Parathyroid adenoma (tissue), 2 donors: ENCODE data around the gene H2AZ2.

Experiments
- H2AFZ ChIP-seq: fragments of 300-600 bp; sonication (generic); one replicate; pipeline ENCODE4 v1.7.0; 2017; ENCODE audit warnings: antibody characterized with exemption, mild to moderate bottlenecking
- H3K27ac ChIP-seq: fragments of 300-600 bp; sonication (generic); one replicate; pipeline ENCODE4 v1.7.0; 2017
- H3K27me3 ChIP-seq: fragments of 300-600 bp; sonication (generic); one replicate; pipeline ENCODE4 v1.7.0; 2017; ENCODE audit warnings: low read length; ENCODE audit not compliant: control insufficient read depth, insufficient read depth
- H3K36me3 ChIP-seq: fragments of 300-600 bp; sonication (generic); one replicate; pipeline ENCODE4 v1.7.0; 2017; ENCODE audit warnings: low read length; ENCODE audit not compliant: control insufficient read depth, insufficient read depth
- H3K4me1 ChIP-seq: fragments of 300-600 bp; sonication (generic); one replicate; pipeline ENCODE4 v1.7.0; 2017; ENCODE audit warnings: control low read depth
- H3K4me2 ChIP-seq: fragments of 300-600 bp; sonication (generic); one replicate; pipeline ENCODE4 v1.7.0; 2017; ENCODE audit warnings: low read length
- H3K4me3 ChIP-seq: fragments of 300-600 bp; sonication (generic); one replicate; pipeline ENCODE4 v1.7.0; 2017; ENCODE audit warnings: low read depth, low read length
- H3K79me2 ChIP-seq: fragments of 300-600 bp; sonication (generic); one replicate; pipeline ENCODE4 v1.7.0; 2017; ENCODE audit warnings: control low read depth
- H3K9ac ChIP-seq: fragments of 300-600 bp; sonication (generic); one replicate; pipeline ENCODE4 v1.7.0; 2017; ENCODE audit warnings: mild to moderate bottlenecking
- H3K9me3 ChIP-seq: fragments of 300-600 bp; sonication (generic); one replicate; pipeline ENCODE4 v1.7.0; 2017; ENCODE audit warnings: low read length; ENCODE audit not compliant: control insufficient read depth
- CTCF ChIP-seq: fragments of 300-600 bp; sonication (generic); IDR thresholded peaks from one replicate; pipeline ENCODE4 v1.7.0; 2017; ENCODE audit warnings: antibody characterized with exemption, mild to moderate bottlenecking
- donor health status: primary hyperparathyroidism.

The H2AZ2 gene

GRCh38 chr7:44885394-44886317 is 37.8 kb upstream of the H2AZ2 start, which contains the start of gene PURB:
PURB (minus strand) TSS chr7:44885530; CDS start chr7:44885348, 182 bp downstream.
- peaks cover 29% of the 10 kb centered on the region for H3K4me1 ChIP-seq
- peak within 1 kb of the TSS; percentile 96 for H3K9ac ChIP-seq
- H3K27ac ChIP-seq: peak within 1 kb of the TSS; percentile 98
- peak within 1 kb of the TSS; percentile 99 for H2AFZ ChIP-seq
- H3K36me3 ChIP-seq: no peaks in the 10 kb centered on the region
- peaks cover 11% of the 10 kb centered on the region for H3K79me2 ChIP-seq
- H3K4me3 ChIP-seq: peak within 1 kb of the TSS; percentile 96
- H3K4me2 ChIP-seq: peak within 1 kb of the TSS; percentile 78
- TF ChIP-seq CTCF: peak; percentile 9
- no peaks in the 10 kb centered on the region for H3K9me3 ChIP-seq
- no peaks in the 10 kb centered on the region for H3K27me3 ChIP-seq

DNA sequence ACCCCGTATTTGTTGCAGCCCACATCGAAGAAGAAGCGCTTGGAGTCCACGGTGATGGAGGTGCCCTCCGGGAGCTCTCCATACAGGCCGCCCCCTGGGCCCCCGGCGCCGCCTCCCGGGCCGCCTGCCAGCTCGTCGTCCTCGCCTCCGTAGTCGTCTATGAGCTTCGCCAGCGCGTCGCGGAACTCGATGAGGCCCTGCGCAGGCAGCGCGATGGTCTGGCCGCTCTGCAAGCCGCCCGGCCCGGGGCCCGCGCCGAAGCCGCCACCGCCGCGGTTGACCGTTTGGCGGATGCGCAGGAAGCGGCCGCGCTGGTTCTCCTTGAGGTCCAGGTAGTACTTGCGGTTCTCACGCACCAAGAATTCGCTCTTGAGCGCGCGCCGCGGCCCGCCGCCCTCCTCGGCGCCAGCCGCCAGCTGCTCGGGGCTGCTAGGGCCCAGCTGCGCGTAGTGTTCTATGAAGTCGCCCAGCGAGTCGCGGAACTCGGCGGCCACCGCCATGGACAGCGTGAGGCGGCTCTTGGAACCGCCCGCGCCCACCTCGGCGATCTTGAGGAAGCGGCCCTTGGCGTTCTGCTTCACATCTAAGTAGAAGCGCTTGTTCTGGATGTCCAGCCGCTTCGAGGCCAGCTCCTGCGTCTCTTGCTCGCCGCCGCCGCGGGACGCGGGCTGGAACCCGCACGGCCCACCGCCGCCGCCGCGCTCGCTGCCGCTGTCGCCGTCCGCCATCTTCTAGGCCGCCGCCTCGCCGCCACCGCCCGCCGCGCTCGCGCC is 36.9 kb upstream of the H2AZ2 start:
- Histone ChIP-seq H3K4me1 (peaks cover 35% of the 10 kb centered on the region), H3K9ac (peak overlapping the region; percentile 78), H2AFZ (peak overlapping the region; percentile 68), H3K4me2 (peak overlapping the region; percentile 63), H3K79me2 (peaks cover 11% of the 10 kb centered on the region), H3K36me3 (no peaks in the 10 kb centered on the region), H3K27ac (peak overlapping the region; percentile 92), H3K9me3 (no peaks in the 10 kb centered on the region), H3K4me3 (peak overlapping the region; percentile 69), H3K27me3 (no peaks in the 10 kb centered on the region)
- TF ChIP-seq CTCF: no peak

DNA sequence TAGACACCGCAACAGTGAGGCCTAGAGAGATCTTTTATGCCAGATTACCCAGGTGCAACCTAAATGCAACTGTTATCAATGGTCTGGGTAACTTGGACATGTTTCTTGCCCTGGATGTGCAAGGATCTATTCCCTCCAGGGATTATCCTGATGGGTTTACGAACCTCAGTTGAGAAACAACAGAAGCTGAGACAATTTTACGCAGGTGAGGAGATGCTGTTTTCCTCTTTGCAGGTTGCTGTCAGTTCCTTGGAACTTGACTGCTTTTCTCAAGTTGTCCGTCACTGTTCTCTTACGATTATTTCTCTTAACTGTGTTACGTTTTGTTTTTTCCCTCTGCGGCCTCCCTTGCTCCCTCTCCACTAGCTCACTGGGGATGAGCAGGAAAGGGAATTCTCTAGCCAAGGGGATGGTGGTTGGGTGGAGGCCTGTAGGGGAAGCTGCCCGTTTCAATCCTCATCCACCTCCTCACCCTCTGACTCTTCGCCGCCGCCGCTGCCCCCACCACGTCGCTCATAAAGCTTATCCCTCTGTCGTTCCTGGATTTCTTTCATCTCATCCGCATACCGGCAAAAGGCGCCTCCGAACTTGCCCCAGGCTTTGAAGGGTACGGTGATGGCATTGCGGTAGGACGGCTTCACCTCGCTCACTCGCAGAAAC is 36.2 kb upstream of the H2AZ2 start:
- peak overlapping the region; percentile 63 for H3K4me2 ChIP-seq
- peaks cover 38% of the 10 kb centered on the region for H3K4me1 ChIP-seq
- peak overlapping the region; percentile 68 for H2AFZ ChIP-seq
- TF ChIP-seq CTCF: no peak
- no peaks in the 10 kb centered on the region for H3K36me3 ChIP-seq
- peak overlapping the region; percentile 78 for H3K9ac ChIP-seq
- H3K27me3 ChIP-seq: no peaks in the 10 kb centered on the region
- H3K9me3 ChIP-seq: no peaks in the 10 kb centered on the region
- peak overlapping the region; percentile 92 for H3K27ac ChIP-seq
- H3K4me3 ChIP-seq: peak overlapping the region; percentile 69
- peaks cover 16% of the 10 kb centered on the region for H3K79me2 ChIP-seq

DNA sequence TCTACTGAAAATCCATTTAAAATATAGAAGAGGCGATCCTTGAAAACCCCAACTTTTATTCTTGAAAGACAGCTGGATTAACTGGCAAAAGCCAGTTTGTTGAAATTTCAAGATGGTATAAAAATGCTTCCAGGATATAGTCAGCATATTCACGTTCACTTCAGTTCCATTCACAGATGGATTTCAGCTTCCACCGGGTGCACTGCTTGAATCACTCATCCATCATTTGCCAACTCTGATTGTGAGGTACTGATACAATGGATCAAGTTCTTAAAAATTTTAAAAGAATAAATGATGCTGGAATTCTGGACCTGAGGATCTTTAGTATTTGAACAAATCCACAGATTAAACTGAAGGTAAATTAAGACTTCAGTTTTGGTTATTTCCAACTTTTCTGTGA is 35.0 kb upstream of the H2AZ2 start:
- no peak for TF ChIP-seq CTCF

More for the DNA sequence above, 35.0 kb upstream of the H2AZ2 start:
- Histone ChIP-seq H3K27me3 (no peaks in the 10 kb centered on the region), H3K27ac (no peak overlapping the region), H3K4me3 (peak overlapping the region; percentile 8), H3K4me1 (peaks cover 38% of the 10 kb centered on the region), H3K36me3 (no peaks in the 10 kb centered on the region), H3K4me2 (peak overlapping the region; percentile 63), H3K9me3 (no peaks in the 10 kb centered on the region), H3K79me2 (peaks cover 19% of the 10 kb centered on the region), H3K9ac (no peak overlapping the region), H2AFZ (no peak overlapping the region)
